ENCODE results near the gene KCNMA1.
A peak's percentile ranks its signal among the peaks of the same experiment; 100 is the strongest.

Gene KCNMA1

GRCh38 chr10:77513781-77514331, 123.8 kb downstream of the KCNMA1 start:
- TF ChIP-seq CTCF (IDR thresholded peaks at IDR 0.05; ENCODE audit: low read depth, low read length): no peak
- H3K4me3 ChIP-seq (ENCODE audit: low read depth, low read length): no peak overlapping the region
- peak; percentile 37 for DNase-seq (ENCODE audit: low read depth)

GRCh38 chr10:77513220-77513619, 124.4 kb downstream of the KCNMA1 start:
- no peak for TF ChIP-seq CTCF (IDR thresholded peaks at IDR 0.05; ENCODE audit: low read depth, low read length)
- TF ChIP-seq MYC (IDR thresholded peaks at IDR 0.05; ENCODE audit: low read depth, low read length): no peak
- TF ChIP-seq POLR2A (IDR thresholded peaks at IDR 0.05; ENCODE audit: extremely low read depth, insufficient read length): no peak
- TF ChIP-seq MAX (IDR thresholded peaks at IDR 0.05; ENCODE audit: low read depth, low read length): no peak
- no peak overlapping the region for H3K4me3 ChIP-seq (ENCODE audit: low read depth, low read length)
- no peak for DNase-seq (ENCODE audit: low read depth)

- DNase-seq (ENCODE audit: low read depth): no peak
- H3K4me3 ChIP-seq (ENCODE audit: low read depth, low read length): no peak overlapping the region
- no peak for TF ChIP-seq POLR2A (IDR thresholded peaks at IDR 0.05; ENCODE audit: extremely low read depth, insufficient read length)
- TF ChIP-seq MYC (IDR thresholded peaks at IDR 0.05; ENCODE audit: low read depth, low read length): no peak
- TF ChIP-seq CTCF (IDR thresholded peaks at IDR 0.05; ENCODE audit: low read depth, low read length): no peak
- no peak for TF ChIP-seq MAX (IDR thresholded peaks at IDR 0.05; ENCODE audit: low read depth, low read length)
These were observed 125.4 kb downstream of the KCNMA1 start for GRCh38 chr10:77512219-77512578.

GRCh38 chr10:77511498-77512218, 126.0 kb downstream of the KCNMA1 start:
- H3K4me3 ChIP-seq (ENCODE audit: low read depth, low read length): no peak overlapping the region
- no peak for DNase-seq (ENCODE audit: low read depth)
- TF ChIP-seq POLR2A (IDR thresholded peaks at IDR 0.05; ENCODE audit: extremely low read depth, insufficient read length): no peak
- no peak for TF ChIP-seq MYC (IDR thresholded peaks at IDR 0.05; ENCODE audit: low read depth, low read length)
- no peak for TF ChIP-seq CTCF (IDR thresholded peaks at IDR 0.05; ENCODE audit: low read depth, low read length)
- no peak for TF ChIP-seq MAX (IDR thresholded peaks at IDR 0.05; ENCODE audit: low read depth, low read length)

GRCh38 chr10:77510695-77511094, 126.9 kb downstream of the KCNMA1 start:
- no peak overlapping the region for H3K4me3 ChIP-seq (ENCODE audit: low read depth, low read length)
- TF ChIP-seq POLR2A (IDR thresholded peaks at IDR 0.05; ENCODE audit: extremely low read depth, insufficient read length) (no peak), CTCF (IDR thresholded peaks at IDR 0.05; ENCODE audit: low read depth, low read length) (no peak), MYC (IDR thresholded peaks at IDR 0.05; ENCODE audit: low read depth, low read length) (no peak), MAX (IDR thresholded peaks at IDR 0.05; ENCODE audit: low read depth, low read length) (no peak)
- DNase-seq (ENCODE audit: low read depth): no peak

All from NB4 (cell line).